GM18498 (cell line): Measurements from ENCODE around the gene DYNC2I2.

Experiments
- ATAC-seq: cut with Tn5 transposase; IDR thresholded peaks from one replicate; pipeline ENCODE4 v1.9.1; 2021; ENCODE audit warnings: mild to moderate bottlenecking, moderate library complexity; ENCODE audit not compliant: unreplicated experiment

Gene DYNC2I2

DNA sequence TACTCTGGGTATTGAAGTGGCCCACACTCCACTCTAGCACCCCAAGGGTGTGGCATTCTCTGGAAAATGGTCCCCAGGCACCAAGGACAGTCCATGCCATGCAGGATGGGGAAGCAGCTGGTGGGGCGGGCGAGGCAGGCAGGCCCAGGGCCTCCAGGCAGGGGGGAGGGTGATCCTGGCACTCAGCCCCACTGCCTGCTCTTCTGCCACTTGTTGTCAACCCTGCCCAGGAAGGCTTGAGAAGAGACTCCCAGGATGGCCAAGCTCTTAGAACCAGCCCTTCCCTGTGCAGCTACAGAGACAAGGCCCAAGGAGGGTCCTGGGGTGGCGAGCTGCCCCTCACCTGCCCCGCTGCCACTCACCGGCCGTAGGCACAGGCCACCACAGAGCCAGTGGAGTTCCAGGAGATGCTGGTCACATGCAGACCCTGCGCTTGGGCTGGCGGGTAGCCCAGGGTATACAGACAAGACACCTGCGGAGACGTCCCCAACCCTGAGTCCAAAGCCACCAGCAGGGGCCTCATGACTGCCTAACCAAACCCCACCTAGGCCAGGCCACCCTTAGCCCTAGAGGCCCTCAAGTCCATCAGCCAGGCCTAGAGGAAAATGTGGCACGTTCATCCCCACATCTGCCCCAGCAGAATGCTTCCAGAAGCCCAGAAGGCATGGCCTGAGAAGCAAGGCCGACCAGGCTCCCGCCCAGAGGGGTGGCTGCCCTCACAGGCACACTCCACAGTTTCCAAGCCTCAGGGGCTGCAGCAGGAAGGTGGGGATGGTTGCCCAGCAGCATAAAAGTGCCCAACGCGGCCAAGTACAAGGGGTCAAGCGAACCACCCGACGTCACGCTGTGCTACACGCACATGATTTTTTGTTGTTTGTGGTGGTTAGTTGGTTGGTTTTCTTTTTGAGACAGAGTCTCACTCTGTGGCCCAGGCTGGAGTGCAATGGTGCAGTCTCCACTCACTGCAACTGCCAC lies 19.8 kb downstream of the DYNC2I2 start:
- ATAC-seq = no peak

DNA sequence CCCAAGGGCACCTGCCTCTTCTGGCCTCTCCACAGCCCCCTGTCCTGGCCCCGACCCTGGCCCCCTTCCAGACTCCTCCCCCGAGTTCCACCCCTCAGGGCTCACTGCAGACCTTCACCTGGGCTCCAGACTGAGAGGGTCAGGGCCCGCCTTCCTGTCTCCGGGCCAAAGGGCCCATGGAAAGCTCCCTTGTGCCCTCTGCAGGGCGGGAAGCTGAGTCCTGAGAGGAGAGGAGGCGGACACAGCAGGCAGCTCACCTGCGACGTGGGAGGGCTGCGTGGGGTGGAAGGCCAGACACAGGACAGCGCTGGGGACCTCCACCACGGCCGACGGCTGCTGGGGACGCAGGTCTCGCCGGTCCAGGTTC lies 20.6 kb downstream of the DYNC2I2 start:
- no peak for ATAC-seq

DNA sequence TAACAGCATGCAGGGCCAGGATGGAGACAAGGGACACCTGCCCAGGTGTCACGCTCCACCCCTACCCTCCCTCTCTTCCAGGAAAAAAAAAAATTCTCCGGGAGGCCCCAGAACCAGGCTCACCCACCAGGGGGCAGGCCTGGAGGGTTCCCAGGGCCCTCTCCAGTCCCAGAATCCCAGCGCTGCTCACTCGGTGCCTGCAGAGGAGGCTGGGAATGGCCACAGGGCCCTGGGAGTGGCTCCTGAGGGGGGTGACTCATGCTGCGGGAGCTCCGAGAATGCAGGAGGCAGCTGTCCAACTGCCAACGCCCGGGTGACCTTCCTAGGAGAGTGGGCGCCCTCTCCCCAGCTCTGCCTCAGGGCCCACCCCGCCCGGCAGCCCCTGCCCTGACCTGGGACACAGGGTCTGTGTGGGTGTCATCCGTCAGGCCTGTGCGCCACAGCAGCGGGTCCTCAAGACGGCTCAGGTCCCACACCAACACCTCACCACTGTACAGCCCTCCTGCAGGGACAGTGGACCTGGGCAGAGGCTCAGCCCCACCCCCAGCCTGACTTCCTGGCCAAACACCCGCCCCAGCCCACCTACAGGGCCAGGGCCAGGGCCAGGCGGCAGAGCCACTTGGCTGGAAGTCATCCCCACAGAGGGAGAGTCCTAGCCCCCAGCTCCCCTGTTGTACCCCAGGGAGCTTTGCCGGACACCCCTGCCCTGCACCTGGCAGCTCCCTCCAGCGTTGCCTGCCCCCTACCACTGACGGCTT lies 21.2 kb downstream of the DYNC2I2 start:
- no peak for ATAC-seq

DNA sequence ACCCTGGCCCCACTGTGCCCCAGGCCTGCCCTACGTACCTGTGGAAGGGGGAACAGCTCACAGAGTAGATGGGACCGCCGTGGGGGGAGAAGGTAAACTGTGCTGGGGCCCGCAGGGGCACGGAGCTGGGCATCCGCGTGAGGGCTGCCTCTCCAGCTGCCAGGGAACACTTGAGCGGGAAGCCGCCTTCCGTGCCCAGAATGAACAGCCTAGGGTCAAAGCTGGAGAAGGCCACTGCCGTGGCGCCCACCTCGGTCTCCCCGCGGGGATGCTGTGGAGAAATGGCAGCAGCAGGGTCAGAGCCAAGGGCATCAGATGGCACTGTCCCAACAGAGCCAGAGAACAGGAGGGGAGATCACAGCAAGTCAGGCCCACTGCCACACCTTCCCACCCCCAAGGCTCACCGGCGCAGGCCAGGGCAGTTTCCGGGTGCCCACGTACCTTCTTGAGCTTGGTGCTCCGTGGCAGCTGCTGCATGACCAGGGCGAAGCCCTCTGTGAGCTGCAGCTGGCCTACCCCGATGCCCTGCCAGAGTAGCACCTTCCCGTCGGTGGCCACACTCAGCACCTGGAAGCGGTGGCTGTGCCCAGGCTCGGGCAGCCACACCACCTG lies 21.9 kb downstream of the DYNC2I2 start:
- ATAC-seq = no peak

DNA sequence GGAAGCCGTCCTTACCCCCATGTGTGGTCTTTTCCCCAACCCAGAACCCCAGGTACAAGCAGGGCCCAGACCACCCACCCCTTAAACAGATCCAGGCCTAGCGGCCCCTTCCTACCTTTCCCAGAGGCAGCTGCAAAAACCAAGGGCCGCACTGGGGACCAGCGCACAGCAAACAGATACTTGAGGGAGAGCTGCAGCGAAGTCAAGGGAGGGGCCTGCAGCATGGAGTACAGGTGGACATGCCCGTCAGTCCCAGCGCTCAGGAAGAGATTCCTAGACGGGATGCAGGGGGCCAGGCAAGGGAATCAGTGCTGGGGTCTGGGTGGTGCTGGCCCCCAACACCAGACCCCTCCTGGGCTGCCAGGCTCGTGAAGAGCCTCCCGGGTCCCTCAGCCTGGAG lies 22.5 kb downstream of the DYNC2I2 start:
- no peak for ATAC-seq

DNA sequence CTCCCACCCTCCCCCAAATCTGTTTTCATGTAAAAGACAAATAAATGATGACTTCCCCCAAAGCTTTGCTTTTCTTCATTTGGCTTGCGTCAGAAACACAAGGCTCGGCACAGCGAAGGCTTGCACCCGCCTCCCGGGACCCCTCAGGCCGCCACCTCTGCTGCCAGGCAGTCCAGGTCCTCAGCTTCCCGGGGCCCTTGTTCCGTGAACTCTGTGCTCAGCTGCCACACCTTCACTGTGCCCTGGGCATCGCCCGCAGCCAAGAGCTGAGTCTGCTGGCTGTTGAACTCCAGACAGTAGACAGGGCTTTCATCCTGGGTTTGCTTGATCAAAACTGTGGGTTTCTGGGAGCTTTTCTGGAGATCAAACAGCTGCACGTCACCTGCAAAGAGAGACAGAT lies 23.0 kb downstream of the DYNC2I2 start:
- ATAC-seq = no peak

DNA sequence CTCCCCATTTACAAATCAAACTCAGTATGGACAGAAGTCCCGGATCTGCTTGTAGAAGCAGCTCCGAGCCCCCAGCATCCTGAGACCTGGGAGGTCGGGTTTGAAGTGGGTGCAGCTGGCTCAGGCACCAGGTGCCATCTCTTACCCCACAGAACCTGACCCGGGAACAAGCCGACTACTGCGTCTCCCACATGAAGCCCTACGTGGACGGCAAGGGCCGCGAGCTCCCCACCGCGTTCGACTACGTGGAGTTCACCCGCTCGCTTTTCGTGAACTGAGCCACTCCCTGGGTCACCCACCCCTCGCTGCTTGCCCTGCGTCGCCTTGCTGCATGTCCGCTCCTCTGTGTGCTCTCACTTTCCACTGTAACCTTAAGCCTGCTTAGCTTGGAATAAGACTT lies 23.6 kb downstream of the DYNC2I2 start:
- no peak for ATAC-seq

DNA sequence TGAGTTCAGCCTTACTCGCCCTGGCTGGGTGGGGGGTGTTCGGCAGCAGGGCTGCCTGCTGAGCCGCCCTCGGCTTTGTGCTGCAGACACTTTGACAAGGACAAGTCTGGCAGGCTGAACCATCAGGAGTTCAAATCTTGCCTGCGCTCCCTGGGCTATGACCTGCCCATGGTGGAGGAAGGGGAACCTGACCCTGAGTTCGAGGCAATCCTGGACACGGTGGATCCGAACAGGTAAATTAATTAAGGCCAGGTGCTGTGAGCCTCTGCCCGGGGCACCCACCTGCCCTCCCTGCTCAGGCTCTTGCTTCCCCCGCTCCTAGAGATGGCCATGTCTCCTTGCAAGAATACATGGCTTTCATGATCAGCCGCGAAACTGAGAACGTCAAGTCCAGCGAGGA lies 24.2 kb downstream of the DYNC2I2 start:
- no peak for ATAC-seq

DNA sequence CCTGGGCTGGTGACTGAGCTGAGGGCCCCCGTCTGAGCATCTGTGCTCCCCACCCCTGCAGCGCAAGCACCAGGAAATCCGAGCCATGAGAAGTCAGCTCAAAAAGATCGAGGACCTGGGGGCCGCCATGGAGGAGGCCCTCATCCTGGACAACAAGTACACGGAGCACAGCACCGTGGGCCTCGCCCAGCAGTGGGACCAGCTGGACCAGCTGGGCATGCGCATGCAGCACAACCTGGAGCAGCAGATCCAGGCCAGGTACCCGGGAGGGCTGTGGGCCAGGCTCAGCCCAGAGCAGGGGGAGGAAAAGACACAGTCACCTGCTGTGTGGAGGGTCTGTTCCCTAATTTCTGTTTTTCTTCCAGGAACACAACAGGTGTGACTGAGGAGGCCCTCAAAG lies 24.6 kb downstream of the DYNC2I2 start:
- ATAC-seq = no peak

DNA sequence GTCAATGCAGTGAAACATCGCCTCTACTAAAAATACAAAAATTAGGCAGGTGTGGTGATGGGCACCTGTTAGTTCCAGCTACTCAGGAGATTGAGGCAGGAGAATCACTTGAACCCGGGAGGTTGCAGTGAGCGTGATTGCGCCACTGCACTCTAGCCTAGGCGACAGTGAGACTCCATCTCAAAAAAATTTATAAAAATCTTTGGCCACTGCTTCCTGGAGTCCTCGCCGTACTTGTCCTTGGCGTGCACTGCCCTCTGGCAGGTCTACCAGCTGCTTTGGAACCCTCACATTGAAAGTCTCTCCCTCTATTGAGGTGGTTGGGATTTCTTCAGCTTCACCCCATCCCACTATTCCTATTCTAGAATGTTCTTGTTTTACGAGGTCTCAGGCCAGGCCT lies 25.0 kb downstream of the DYNC2I2 start:
- ATAC-seq = no peak

DNA sequence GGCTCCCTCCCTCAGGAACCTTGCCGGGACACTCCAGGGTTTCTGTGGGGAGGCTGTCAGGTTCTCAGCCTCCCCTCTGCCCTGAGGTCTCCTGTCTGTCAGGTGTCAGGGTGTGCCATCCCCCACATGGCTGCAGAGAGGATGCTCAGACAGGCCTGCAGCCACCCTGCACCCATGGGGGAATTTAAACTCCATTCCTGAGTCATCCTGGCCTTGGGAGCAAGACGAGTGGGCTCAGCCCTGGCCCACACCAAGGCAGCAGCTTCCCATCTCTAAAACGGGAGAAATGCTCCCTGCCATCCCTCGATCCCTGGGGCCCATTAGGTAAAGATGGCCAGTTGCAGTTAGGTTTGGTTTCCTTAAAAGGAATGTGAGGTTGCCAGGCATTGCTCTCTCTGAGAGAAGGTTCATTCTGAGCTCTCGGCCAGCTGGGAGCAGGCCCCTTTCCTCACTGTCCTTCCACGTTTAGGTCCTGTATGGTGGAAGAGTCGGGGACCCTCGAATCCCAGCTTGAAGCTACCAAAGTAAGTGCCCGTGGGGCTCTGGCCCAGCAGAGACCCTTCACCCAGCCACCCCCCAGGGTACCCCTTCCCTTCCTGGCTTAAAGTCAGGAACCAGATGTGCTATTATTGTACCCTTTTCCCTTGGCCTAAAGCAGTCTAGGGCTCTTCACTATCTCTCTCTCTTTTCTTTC lies 26.6 kb downstream of the DYNC2I2 start:
- ATAC-seq = no peak

DNA sequence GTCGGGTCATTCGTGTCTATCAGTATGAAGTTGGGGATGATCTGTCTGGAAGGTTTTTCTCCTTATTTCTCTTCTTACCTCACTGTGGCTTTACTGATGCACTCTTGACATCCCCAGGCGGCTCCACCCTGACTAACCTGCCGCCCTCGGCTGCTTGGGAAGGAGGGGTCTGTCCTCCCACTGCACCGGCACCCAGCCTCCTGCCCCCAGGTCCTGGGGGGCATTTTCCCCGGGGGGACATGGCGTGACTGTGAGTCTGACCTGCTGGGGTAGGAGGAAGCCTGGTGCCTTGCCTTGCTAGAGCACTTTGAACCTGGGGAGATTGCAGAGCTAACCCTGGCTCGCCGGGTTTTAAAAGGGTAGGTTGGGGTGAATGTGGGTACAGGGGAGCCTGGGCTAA lies 27.5 kb downstream of the DYNC2I2 start:
- no peak for ATAC-seq

DNA sequence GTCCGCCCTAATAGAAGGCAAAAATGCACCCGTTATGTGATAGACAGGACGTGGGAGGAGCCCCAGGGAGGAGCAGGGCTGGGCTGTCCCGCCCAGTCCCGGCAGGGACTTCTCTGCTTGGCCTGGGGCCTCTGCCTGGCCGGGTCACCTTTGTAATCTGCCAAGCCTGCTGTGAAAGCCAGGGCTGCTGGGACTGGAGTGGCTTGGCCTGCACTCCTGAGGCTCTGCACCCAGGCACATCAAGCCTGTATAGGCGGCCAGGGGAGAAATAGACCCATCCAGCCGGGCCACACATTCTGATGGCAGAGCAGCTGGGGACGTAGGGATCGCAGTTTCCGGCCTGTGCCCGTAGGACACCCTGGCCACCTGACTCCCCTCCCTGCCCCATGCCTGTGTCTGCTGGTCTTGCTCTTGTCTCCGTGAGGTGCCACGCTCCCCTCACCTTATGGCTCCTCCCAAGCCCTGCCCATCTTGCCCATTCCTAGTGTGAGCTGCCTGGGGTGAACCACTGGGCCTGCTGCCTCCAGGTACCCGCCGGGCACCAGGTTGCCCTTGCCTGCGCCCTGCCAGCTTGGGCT lies 28.1 kb downstream of the DYNC2I2 start:
- ATAC-seq = no peak

DNA sequence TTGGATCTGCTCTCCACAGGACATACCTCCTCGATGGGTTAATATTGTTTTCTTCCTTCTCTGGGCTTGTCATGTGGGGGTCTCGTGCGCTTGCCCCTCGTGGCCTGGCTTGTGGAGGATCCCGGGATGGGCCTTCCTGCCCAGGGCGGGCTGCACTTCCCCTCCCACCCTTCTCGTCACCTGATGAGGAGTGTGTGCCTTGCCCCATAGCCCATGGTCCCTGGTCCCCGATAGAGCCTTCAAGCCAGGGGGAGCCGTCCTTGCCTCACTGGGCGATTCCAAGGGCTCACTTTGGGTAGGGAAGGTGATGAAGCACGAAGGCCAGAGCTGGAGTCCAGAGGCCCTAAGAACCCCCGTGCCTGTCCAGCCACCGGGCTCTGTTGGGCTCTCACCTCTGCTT lies 28.7 kb downstream of the DYNC2I2 start:
- no peak for ATAC-seq

DNA sequence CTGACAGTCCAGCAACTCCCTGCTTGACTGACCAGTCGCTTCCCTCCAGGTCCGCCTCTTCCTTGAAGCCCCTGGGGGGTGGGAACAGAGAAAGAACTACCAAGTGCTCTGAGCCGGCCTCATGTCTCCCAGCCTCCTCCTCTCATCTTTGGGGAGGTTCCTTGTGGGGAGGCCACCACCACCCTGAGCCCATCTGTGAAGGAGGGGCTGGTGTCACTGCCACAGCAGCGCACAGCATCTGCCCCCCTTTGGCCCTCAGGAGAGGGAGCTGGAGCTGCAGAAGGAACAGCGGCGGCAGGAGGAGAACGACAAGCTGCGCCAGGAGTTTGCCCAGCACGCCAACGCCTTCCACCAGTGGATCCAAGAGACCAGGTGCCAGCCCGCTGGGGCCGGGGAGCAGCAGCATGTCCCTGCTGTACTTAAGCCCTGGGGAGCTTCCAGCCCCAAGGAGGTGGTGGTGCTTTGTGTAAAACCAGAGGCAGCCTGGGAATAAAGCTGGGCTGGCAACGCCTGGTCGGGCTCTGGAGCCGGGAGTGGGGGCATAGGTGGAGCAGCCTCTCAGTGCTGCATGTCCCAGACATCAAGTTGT lies 29.4 kb downstream of the DYNC2I2 start:
- no peak for ATAC-seq

DNA sequence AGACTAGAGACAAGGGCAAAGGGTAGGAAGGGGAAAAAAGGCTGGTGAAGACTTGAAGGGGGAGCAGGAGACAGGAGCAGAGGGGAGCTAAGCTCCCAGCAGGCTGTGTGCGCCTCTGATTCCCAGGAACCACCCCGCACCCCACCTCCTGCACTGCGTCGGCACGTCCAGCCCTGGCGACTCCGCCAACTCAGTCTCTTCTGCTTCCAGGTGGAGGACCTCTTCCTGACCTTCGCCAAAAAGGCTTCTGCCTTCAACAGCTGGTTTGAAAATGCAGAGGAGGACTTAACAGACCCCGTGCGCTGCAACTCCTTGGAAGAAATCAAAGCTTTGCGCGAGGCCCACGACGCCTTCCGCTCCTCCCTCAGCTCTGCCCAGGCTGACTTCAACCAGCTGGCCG lies 30.5 kb downstream of the DYNC2I2 start:
- no peak for ATAC-seq

DNA sequence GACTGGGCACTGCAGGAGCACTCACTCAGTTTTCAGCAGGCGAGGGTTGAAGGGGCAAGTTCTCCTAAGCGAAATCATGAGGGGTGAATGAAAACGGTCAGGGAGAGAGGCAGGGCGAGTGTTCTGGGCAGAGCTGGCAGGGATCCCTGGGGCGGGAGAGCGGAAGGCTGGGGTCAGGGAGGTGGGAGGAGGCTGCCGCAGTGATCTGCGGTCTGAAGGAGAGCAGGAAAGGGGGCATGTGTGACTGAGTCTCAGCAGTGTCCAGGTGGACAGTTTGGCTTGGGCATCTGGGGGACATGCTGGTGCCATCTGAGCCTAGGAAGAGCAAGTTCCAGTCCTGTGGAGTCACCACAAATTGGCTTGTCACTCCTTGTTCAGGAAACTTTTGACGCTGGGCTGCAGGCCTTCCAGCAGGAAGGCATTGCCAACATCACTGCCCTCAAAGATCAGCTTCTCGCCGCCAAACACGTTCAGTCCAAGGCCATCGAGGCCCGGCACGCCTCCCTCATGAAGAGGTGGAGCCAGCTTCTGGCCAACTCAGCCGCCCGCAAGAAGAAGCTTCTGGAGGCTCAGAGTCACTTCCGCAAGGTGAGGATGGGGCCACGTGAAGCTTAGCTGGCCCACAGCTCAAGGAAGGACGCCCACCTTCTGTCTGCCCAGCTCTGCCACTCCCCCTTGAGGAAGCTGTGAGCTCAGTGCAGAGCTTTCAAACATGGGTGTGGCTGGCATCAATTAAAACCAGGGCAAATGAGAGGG lies 31.1 kb downstream of the DYNC2I2 start:
- no peak for ATAC-seq

DNA sequence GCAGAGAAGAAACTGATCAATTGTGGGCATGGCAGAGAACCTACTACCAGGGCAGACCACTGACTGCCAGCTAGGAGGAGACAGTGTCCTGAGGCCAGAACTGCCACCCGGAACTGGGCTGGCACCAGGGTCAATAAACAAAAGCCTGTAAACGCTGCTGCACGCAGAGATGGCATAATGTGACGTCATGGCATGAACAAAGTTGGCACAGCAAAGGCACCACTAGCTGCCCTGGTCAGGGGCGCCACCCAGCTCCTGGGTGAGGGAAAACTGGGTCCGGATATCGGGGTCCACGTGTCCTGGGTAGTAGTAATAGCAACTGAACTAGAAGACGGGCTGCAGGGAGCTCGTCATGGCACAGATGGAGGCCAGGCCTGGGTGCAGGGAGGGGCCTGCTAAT lies 32.1 kb downstream of the DYNC2I2 start:
- no peak for ATAC-seq

DNA sequence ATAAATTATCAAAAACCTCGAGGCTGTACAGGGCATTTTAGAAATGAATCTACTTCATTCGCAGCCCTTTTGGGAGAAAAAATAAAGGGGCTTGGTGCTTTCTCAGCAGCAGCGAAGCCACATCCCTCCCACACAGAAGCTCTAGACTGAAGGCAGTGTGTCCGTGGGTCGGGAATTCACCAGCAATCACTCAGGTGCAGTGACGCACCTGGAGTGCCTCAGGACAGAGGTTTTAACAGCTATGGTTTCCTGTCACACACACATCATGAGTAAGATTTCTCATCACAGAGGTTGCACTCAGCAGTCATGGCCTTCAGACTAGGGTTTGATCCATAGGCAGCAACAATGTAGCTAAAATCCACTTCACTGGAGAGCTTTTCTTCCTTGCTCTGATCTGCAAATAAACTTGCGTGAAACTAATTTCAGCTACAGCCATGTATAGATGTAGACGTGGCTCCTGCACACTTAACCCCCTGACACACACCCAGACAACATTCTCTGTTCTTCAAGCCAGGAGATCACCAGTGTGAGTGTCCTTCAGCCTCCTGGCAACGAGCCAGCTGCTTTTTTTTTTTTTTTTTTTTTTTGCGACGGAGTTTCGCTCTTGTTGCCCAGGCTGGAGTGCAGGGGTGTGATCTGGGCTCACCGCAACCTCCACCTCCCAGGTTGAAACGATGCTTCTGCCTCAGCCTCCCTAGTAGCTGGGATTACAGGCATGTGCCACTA lies 34.8 kb downstream of the DYNC2I2 start:
- no peak for ATAC-seq
